ENCODE data around the gene FGR.

FGR gene

DNA sequence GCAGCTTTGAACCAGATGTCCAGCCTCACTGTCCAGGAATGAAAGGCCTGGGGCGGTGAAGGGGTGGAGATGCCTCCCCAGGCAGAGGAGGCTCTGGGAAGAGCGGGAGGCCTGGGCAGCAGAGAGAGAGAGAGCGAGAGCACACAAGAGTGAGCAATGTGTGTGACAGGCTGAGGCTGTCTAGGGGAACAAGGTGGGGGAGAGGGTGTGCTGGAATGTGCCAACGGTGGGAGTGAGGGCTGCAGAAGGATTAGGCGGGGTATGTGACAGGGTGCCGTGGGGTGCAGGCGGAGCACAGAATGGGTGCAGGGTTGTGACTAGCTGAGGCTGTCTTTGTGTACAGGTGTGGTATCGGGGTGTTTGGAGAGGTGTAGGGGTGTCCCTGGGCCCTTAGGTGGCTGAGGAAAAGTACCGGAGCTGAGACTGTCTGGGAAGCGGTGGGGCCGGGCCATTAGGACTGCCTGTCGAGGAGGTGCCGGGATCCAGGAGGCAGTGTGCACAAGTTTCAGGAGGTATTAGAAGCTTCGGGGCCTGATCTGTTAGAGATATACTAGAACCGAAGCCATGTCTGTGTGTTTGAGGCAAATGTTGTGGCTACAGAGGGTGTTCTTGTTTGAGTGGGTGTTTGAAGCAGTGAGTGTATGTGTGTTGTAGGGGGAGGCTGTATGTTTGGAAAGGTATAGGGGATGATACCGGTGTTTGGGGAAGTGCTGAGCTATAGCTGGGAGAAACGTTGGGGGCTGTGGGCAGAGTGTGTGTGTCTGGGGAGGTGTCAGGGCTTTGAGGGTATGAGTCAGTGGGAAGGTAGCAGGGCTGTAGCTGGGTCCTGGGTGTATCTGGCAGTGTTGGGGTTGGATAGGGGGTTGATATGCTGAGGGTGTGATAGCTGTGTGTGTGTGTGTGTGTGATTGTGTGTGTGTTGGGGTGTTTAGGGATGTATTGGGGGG, 40.1 kb downstream of the FGR start:
- H3K4me1 Mint-ChIP-seq, result no peaks in the 10 kb centered on the region
- H3K27ac Mint-ChIP-seq, result no peak overlapping the region
- H3K9me3 Mint-ChIP-seq, result no peaks in the 10 kb centered on the region
- ATAC-seq (peak; percentile 69), DNase-seq (no peak)
- H3K27me3 Mint-ChIP-seq, result no peaks in the 10 kb centered on the region
- no peak overlapping the region for H3K4me3 Mint-ChIP-seq

DNA sequence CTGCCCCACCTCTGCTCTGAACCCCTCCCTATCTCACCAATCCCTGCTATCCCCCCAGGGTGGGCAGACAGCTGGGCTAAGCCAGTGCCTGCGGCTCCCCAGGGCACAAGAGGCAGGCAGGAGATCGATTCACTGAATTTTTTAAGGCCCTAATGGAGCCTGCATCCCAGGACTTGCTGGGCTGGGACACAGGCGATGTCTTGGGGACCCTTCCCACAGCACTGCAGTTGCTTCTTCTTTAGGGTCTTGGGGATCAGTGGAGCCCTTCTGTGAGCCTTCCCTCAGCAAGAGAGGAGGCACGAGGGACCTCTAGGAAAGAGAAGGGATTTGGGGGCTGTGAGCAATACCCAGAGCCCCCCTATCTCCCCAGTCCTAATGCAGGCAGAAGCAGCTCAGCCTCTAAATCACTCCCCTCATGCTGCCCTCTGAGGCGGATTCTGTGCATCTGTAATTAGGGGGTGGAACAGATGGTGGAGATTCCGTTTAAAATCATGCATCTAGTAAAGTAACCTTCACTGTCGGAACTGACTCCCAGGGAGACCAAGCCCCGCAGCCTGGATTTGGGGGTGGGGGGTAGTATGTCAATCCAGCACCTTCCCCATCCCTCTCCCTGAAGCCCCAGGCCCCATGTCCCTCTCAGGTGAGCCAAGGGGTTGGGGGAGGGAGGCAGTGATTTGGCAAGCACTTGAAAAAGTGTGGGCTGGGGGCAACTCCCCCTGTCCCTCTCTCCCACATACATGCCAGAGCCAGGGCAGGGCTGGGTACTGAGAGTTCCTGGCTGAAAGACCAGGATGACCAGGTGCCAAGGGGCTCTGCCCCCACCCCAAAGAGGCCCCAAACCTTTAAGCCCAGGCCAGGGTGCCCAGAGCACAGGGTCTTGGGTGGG, 41.1 kb downstream of the FGR start:
- DNase-seq, result no peak
- no peaks in the 10 kb centered on the region for H3K9me3 Mint-ChIP-seq

DNA sequence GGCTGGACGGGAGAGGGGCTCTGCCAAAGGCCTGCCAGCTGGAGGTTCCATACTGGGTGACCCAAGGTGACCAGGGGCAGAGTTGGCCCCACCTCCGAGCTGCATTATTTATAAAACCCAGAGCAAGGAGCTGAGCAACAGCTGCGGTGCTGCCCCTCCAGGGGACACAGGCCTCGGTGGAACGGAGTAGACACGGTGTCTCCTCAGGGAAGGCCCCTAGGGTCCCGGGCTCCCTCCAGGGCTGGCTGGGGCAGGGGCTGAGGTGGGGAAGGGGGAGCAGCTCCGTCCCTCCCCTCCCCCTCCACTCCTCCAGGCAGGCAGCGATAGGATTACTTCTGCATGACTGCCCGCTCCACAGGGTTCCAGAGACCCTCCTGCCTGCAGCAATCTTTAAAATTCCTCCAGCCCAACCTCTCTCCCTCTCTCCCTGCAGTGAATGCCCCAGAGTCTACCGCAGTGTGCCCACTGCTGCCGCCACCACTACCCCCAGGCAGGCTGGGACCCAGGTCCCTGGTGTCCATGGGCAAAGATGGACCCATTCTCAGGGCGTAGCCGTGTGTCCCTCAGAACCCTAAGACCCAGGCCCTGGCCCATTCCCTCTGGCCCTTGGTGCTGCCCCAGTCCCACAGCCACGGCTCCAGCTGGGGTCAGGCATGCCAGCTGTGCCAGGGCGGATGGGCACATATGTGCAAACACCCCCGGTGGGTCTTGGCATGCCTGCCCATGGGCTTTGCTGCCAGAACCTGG, 41.9 kb downstream of the FGR start:
- no peak for ATAC-seq
- DNase-seq, result no peak
- no peaks in the 10 kb centered on the region for H3K9me3 Mint-ChIP-seq
- no peaks in the 10 kb centered on the region for H3K27me3 Mint-ChIP-seq
- no peaks in the 10 kb centered on the region for H3K4me1 Mint-ChIP-seq
- no peak overlapping the region for H3K4me3 Mint-ChIP-seq
- no peak overlapping the region for H3K27ac Mint-ChIP-seq

More for the DNA sequence above, 41.1 kb downstream of the FGR start:
- no peak for ATAC-seq
- Mint-ChIP-seq H3K27me3 (no peaks in the 10 kb centered on the region), H3K4me3 (no peak overlapping the region), H3K4me1 (no peaks in the 10 kb centered on the region), H3K27ac (no peak overlapping the region)

DNA sequence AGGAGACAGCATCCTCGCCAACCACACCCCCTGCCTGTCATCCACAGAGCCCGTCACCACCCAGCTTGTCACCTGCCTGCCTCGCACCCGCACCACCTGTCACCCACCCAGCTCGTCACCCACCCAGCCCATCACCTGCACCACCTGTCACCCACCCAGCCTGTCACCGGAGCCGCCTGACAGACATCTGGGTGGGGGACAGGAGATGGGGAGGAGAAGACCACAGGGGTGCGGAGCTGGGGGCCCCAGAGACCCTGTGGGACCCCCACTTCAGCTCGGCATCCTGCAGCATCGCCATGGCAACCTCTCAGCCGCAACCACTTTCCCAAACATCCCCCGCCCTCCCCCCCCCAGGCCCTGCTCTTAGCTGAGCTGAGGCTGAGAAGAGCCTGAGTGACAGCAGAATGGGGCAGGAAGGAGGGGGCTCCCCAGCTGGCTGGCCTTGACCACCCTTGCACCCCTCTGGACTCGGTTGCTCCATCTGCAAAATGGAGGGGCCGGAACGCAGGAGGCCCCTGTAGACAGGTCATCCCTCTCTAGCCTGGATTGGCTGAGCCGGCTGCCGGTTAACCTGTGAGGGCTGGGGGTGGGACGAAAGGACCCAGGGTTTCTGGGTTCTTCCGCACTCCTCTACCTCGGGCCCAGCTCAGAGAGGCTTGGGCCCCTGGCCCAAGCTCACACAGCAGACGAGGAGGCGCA, 42.6 kb downstream of the FGR start:
- Mint-ChIP-seq H3K27me3 (no peaks in the 10 kb centered on the region), H3K4me1 (no peaks in the 10 kb centered on the region), H3K27ac (no peak overlapping the region), H3K9me3 (no peaks in the 10 kb centered on the region), H3K4me3 (no peak overlapping the region)
- no peak for DNase-seq
- ATAC-seq, result no peak

DNA sequence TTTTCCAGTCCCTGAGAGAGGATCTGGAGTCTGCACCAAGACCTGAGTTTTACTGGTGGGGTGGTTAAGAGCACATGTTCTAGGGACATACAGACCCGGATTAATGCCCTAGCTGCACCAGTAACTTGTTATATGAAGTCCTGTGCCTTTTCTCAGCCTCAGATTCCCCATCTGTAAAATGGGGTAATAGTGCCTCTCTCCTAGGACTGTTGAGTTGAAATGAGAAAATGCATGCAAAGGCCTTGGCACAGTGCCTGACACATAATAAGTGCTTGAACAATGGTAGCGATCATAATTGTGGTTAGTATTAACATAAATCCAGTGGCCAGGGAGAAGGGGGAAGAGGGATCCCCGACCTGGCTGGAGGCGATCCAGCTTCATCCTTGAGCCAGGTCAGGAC, 43.4 kb downstream of the FGR start:
- no peaks in the 10 kb centered on the region for H3K4me1 Mint-ChIP-seq
- DNase-seq (no peak), ATAC-seq (no peak)
- H3K27ac Mint-ChIP-seq, result no peak overlapping the region
- no peaks in the 10 kb centered on the region for H3K27me3 Mint-ChIP-seq
- H3K4me3 Mint-ChIP-seq, result no peak overlapping the region
- H3K9me3 Mint-ChIP-seq, result no peaks in the 10 kb centered on the region

DNA sequence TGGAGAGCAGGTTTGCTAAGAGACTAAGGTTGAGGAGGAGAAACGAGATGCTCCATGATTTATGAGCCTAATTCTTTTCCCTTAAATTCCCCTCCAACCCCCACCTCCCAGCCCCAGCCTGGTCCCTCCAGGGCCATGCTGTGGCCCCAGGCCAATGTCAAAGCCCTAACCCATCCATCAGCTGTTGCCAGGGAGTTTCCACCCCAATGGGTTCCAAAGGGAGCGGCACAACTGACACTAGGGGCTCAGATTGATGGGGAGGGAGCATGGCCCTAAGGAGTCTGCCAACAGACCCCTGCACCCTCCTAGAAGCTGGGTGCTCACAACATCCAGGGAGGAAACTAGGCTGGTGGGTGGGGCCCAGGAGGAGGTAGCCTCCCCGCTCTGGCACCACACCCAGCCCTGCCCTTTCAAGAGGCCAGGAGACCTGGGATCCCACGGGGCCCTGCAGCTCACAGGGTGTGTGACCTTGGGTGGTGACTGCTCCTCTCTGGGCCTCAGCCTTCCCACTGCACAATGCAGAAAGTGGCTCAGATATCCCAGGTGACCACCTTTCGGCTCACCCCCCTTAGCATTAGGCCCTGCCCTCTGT, 44.0 kb downstream of the FGR start:
- ATAC-seq (no peak), DNase-seq (no peak)
- H3K27me3 Mint-ChIP-seq, result no peaks in the 10 kb centered on the region
- no peak overlapping the region for H3K27ac Mint-ChIP-seq
- H3K4me3 Mint-ChIP-seq, result no peak overlapping the region
- H3K4me1 Mint-ChIP-seq, result no peaks in the 10 kb centered on the region
- no peaks in the 10 kb centered on the region for H3K9me3 Mint-ChIP-seq

DNA sequence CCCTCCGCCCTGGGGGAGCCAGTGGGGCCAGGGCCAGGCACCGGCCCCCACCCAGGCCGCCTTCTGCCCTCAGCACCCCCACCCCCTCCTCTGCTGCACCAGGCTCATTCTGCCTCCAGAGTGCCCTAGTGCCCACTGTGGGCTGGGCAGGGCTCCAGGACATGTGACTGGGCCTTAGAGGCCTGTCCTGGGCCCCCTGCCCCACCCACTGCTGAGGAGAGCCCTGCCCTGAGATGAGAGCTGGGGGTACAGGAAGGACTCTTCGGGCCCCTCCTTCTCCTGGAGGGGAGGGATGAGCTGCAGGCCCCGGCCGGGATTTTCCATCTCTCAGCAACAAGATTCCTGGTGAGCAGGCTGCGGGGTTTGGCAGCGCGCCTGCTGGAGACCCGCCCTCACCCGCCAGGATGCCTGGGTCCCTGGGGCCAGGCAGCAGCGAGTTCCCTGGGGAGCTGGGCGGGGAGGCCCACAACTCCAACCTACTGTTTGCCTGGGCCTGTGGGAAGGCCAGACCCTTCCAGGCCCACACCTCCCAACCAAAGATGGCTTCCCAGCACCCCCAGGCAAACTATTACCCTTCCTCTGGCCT, 45.1 kb downstream of the FGR start:
- H3K4me1 Mint-ChIP-seq, result no peaks in the 10 kb centered on the region
- H3K9me3 Mint-ChIP-seq, result no peaks in the 10 kb centered on the region
- H3K27ac Mint-ChIP-seq, result no peak overlapping the region
- DNase-seq (no peak), ATAC-seq (no peak)
- no peaks in the 10 kb centered on the region for H3K27me3 Mint-ChIP-seq
- no peak overlapping the region for H3K4me3 Mint-ChIP-seq

DNA sequence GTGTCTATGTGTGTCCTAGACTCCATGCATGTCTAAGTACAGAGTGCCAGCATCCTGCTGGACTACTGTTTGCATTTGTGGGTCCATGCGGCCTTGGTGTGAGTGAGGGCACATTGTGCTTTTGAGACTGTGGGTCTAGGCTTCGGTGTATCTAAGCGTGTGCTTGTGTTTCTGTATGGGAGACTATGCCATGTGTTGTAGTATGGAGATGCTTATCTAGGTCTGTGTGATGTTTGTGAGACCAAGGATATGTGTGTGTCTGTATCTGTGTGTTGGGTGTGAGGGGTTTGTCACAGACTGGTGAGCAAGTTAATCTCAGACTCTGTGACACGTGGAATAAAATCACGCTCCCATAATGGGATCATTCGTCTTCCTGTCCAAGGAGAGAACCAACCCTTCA, 45.5 kb downstream of the FGR start:
- ATAC-seq, result no peak

DNA sequence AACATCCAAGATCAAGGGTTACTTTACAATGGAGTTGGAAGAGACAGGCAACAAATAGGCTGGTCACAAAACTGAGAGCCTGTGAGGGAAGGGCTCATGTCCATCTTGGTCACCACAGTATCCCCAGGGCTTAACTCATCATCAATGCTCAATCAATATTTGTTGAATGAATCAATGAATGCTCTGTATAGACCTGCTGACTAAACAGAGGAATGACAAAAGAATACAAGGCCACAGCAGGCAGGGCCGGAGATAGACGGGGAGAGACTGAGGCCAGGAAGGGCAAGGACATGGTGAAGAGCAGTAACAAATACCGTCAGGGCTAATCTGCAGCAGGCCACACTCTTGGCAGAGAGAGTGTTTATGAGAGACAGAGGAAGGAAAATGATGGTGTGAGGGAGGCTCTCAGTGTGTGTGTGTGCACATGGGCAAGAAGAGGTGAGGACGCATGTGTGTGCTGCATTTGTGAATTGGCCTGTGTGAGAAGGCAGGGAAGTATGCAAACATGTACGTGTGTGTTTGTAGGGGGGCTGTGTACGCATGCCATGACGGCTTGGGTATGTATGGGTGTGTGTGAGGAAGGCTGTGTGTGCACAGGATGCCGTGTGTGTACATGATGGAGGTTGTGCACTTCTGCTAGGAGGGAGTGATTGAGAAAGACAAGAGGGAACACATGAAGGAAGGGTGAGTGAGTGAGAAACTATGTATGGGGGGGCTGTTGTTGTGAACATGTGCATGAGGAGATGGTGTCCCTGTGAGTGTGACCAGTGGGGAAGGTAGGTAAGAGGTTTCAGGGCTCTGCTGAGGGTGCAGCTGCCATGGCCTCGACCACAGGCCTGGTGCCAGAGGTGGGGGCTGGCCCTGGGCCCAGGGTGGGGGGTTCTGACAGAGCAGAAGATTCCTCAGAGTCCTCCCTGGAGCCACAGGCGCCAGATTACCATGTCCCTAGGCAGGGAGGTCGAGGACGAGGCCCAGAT, 46.4 kb downstream of the FGR start:
- no peak overlapping the region for H3K27ac Mint-ChIP-seq
- no peaks in the 10 kb centered on the region for H3K9me3 Mint-ChIP-seq
- ATAC-seq (no peak), DNase-seq (no peak)
- H3K4me1 Mint-ChIP-seq, result peaks cover 4% of the 10 kb centered on the region
- H3K27me3 Mint-ChIP-seq, result no peaks in the 10 kb centered on the region
- H3K4me3 Mint-ChIP-seq, result no peak overlapping the region

More for the DNA sequence above, 45.5 kb downstream of the FGR start:
- DNase-seq, result no peak
- no peaks in the 10 kb centered on the region for H3K4me1 Mint-ChIP-seq
- no peaks in the 10 kb centered on the region for H3K9me3 Mint-ChIP-seq
- H3K27ac Mint-ChIP-seq, result no peak overlapping the region
- no peak overlapping the region for H3K4me3 Mint-ChIP-seq
- no peaks in the 10 kb centered on the region for H3K27me3 Mint-ChIP-seq

DNA sequence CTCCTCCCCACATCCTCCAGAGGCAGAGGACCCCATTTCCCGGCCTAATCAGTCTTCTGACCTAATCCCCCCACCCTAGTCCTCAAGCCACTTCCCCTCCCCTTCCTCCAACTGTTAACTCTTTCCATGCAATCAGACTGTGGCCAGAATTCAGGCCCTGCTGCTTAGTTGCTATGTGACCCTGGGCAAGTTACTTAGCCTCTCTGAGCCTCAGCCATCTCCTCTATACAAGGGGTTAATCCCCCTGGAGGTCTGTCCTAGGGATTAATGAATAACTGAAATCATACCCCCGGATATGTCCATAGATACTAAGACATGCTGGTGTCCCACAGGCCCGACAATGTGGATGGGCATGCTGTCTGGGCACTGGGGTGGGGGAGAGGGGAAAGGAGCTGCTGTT, 49.3 kb downstream of the FGR start:
- H3K27me3 Mint-ChIP-seq, result no peaks in the 10 kb centered on the region
- no peak for DNase-seq
- H3K4me3 Mint-ChIP-seq, result no peak overlapping the region
- no peaks in the 10 kb centered on the region for H3K9me3 Mint-ChIP-seq
- ATAC-seq, result no peak
- no peak overlapping the region for H3K27ac Mint-ChIP-seq
- peaks cover 18% of the 10 kb centered on the region for H3K4me1 Mint-ChIP-seq

DNA sequence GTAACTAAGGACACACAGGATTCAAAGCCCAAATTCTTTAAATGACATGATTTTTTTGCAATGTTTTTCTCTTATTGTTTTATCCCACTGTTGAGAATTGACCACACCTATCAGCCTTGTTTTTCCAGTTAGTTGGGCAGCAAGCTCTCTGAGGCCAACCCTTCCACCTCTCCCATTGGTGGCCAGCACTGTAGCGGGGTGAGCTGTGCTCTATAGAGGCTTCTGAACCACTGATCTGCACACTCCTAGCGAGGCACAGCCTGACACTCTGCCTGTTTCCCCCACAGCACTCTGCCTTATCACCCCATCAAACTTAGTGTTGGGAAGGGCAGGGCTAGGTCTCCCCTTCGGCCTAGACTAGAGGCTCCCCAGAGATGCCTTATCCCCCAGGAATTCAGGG, 50.5 kb downstream of the FGR start:
- DNase-seq, result no peak
- H3K27ac Mint-ChIP-seq, result no peak overlapping the region
- H3K4me1 Mint-ChIP-seq, result peaks cover 23% of the 10 kb centered on the region
- no peak overlapping the region for H3K4me3 Mint-ChIP-seq
- no peaks in the 10 kb centered on the region for H3K9me3 Mint-ChIP-seq
- no peaks in the 10 kb centered on the region for H3K27me3 Mint-ChIP-seq
- no peak for ATAC-seq

DNA sequence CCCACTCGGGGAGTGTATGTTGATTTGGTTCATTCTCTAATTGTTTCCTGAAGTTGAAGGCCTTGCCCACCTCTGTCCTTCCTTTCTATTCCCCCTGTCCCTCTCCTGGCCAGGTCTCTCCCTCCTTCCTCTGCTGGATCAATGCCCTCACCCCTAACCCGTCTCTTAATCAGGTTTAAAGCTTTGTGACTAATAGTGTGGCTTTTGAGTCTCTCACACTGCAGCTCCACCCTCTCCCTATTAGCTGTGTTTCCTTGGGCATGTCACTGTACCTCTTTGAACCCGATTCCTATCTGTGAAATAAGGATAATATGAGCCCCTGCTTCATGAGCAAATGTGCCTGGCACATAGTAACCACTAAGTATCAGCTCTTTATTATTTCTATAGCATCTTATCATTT, 51.5 kb downstream of the FGR start:
- Mint-ChIP-seq H3K27ac (peak overlapping the region in 1 of 2 donors; percentile 19), H3K27me3 (no peaks in the 10 kb centered on the region), H3K4me3 (no peak overlapping the region), H3K4me1 (peaks cover 26% of the 10 kb centered on the region), H3K9me3 (no peaks in the 10 kb centered on the region)
- no peak for ATAC-seq
- DNase-seq, result no peak

DNA sequence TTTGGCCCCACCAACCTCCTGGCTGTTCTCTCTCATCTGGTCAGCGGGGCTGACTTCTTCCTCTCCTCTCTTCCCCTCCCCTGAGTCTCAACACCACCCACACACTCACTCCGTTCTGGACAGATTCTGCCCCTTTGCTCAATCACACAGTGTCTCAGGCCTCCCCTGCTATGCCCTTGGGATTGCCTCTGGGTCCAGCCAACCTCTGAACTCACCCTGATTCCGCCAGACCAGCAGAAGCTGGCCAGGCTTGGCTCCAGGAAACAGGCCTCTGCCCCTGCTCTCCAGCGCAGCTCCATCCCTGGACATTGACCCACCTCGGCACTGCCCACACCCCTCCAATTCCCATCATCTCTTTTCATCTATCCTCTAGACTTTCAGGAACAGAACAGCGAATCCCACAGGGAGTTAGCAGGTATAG, 53.2 kb downstream of the FGR start:
- H3K27me3 Mint-ChIP-seq, result peaks cover 8% of the 10 kb centered on the region
- H3K4me3 Mint-ChIP-seq, result no peak overlapping the region
- H3K9me3 Mint-ChIP-seq, result no peaks in the 10 kb centered on the region
- H3K27ac Mint-ChIP-seq, result no peak overlapping the region
- DNase-seq, result no peak
- peaks cover 33% of the 10 kb centered on the region for H3K4me1 Mint-ChIP-seq
- ATAC-seq, result no peak
